Lung (tissue), 12 donors: Measurements from ENCODE around the gene CLP1. TPM values are rescaled to one million over a fixed set of nuclear protein-coding genes. Genes with fewer than 3 reads are reported as not detected.

Source experiments
- ATAC-seq: fragments of 200-7000 bp; cut with Tn5 transposase; one replicate; pipeline ENCODE4 v1.9.1; 2020; ENCODE audit warnings: moderate number of reproducible peaks; ENCODE audit not compliant: insufficient read depth, low FRiP score
- DNase-seq, 3 donors: peaks; one replicate each; pipeline ENCODE4 v3.0.0-alpha.2; 2013 to 2017
- H3K27ac ChIP-seq, 2 donors: one replicate each; pipeline ENCODE4 v1.5.1; 2013; ENCODE audit warnings: mild to moderate bottlenecking in 2 of 2, moderate library complexity in 2 of 2, control low read depth in 1 of 2, inconsistent platforms in 1 of 2, low read depth in 1 of 2, low read length in 1 of 2
- H3K27me3 ChIP-seq, 3 donors: one replicate each; pipeline ENCODE4 v1.5.1; 2013; ENCODE audit warnings: low read length in 2 of 3; ENCODE audit not compliant: control insufficient read depth in 3 of 3, insufficient read depth in 3 of 3
- H3K36me3 ChIP-seq, 4 donors: one replicate each; pipeline ENCODE4 v1.5.1; 2013; ENCODE audit warnings: low read length in 4 of 4, mild to moderate bottlenecking in 1 of 4, moderate library complexity in 1 of 4; ENCODE audit not compliant: control insufficient read depth in 4 of 4, insufficient read depth in 4 of 4
- H3K4me1 ChIP-seq, 5 donors: one replicate each; pipeline ENCODE4 v1.5.1; 2013; ENCODE audit warnings: low read length in 5 of 5, mild to moderate bottlenecking in 2 of 5, moderate library complexity in 1 of 5; ENCODE audit not compliant: control insufficient read depth in 5 of 5, insufficient read depth in 5 of 5
- H3K4me3 ChIP-seq: one replicate; pipeline ENCODE4 v1.5.1; 2013; ENCODE audit warnings: mild to moderate bottlenecking, control low read depth, moderate library complexity
- H3K9ac ChIP-seq, 2 donors: one replicate each; pipeline ENCODE4 v1.5.1; 2013; ENCODE audit warnings: low read length in 2 of 2, control low read depth in 1 of 2; ENCODE audit not compliant: insufficient read depth in 1 of 2
- H3K9me3 ChIP-seq, 4 donors: one replicate each; pipeline ENCODE4 v1.5.1; 2013; ENCODE audit warnings: low read length in 3 of 4, mild to moderate bottlenecking in 1 of 4, moderate library complexity in 1 of 4; ENCODE audit not compliant: control insufficient read depth in 4 of 4, insufficient read depth in 3 of 4
- CTCF ChIP-seq: IDR thresholded peaks from 2 replicates; pipeline ENCODE4 v1.5.1; 2012; ENCODE audit warnings: mild to moderate bottlenecking; ENCODE audit errors: control extremely low read depth, extremely low read depth
- WGBS, 2 donors: extraction: QIAGEN DNeasy Blood & Tissue Kit; methylation state at CpG; one replicate each; pipeline ENCODE4 v1.1.7; 2013; 5-methylcytosine and 5-hydroxymethylcytosine counted together
- polyA plus RNA-seq, 2 donors: library from polyadenylated mRNA; stranded (reverse); fragments of 200-250 nt; gene quantifications; one replicate each; pipeline ENCODE4 v1.2.1, GENCODE V29; 2013
- total RNA-seq, 2 donors: library from RNA; depleted of rRNA in 1 of 2; stranded (reverse); fragments of >200 nt in 1 of 2; gene quantifications; one replicate each; pipeline ENCODE4 v1.2.1, GENCODE V29; 2014 to 2021
- donor health status: control.
- donor health status: control.
- donor health status: Bipolar disorder and iron deficiency.
- donor health status: healthy.
- donor health status: DM: yes; HTN: yes; CAD: no.

CLP1 gene
- total and polyA plus RNA-seq, 4 donors = 6.5 to 16.6 (median 9.7) TPM

- TF ChIP-seq CTCF = peak; percentile 60
- WGBS, 2 donors = 12 to 15% methylated on average over 17 of the region's 17 CpGs
- DNase-seq = peak; percentile 82 to 85 (median 84)
- Histone ChIP-seq H3K9ac (no peak overlapping the region), H3K4me3 (no peak overlapping the region), H3K36me3 (peaks cover 0 to 9% (median 2%) of the 10 kb centered on the region in 4 donors), H3K4me1 (peaks cover 0 to 74% (median 35%) of the 10 kb centered on the region in 5 donors), H3K27me3 (no peaks in the 10 kb centered on the region), H3K9me3 (peaks cover 0 to 2% (median 0%) of the 10 kb centered on the region in 4 donors), H3K27ac (peak overlapping the region in 1 of 2 donors; percentile 18)
- peak; percentile 67 for ATAC-seq
Measured at GRCh38 chr11:57644748-57645688, 12.5 kb upstream of the CLP1 start.

GRCh38 chr11:57645689-57646085 lies 11.9 kb upstream of the CLP1 start:
- Histone ChIP-seq H3K9ac (no peak overlapping the region), H3K4me1 (peaks cover 0 to 72% (median 37%) of the 10 kb centered on the region in 5 donors), H3K27me3 (no peaks in the 10 kb centered on the region), H3K36me3 (peaks cover 0 to 9% (median 2%) of the 10 kb centered on the region in 4 donors), H3K9me3 (peaks cover 0 to 2% (median 0%) of the 10 kb centered on the region in 4 donors), H3K4me3 (no peak overlapping the region), H3K27ac (no peak overlapping the region)
- ATAC-seq (no peak), DNase-seq (peak; percentile 21 to 51 (median 43))
- TF ChIP-seq CTCF = no peak
- WGBS, 2 donors = 12 to 14% methylated on average over 5 of the region's 5 CpGs

- Histone ChIP-seq H3K9me3 (peaks cover 0 to 2% (median 0%) of the 10 kb centered on the region in 4 donors), H3K27me3 (no peaks in the 10 kb centered on the region), H3K4me3 (no peak overlapping the region), H3K27ac (no peak overlapping the region), H3K4me1 (peaks cover 0 to 66% (median 34%) of the 10 kb centered on the region in 5 donors), H3K9ac (no peak overlapping the region), H3K36me3 (peaks cover 0 to 9% (median 2%) of the 10 kb centered on the region in 4 donors)
- DNase-seq (peak in 1 of 3 donors; percentile 40), ATAC-seq (no peak)
- WGBS, 2 donors = 17 to 24% methylated on average over 10 of the region's 10 CpGs
- no peak for TF ChIP-seq CTCF
Measured at GRCh38 chr11:57646194-57646798, 11.3 kb upstream of the CLP1 start.
